Measurements from ENCODE around the gene TPRN. TPM values are rescaled to one million over a fixed set of nuclear protein-coding genes. Genes with fewer than 3 reads are reported as not detected.

TPRN gene
- total RNA-seq, 1 donor from 2014 or later = 3.4 TPM

DNA sequence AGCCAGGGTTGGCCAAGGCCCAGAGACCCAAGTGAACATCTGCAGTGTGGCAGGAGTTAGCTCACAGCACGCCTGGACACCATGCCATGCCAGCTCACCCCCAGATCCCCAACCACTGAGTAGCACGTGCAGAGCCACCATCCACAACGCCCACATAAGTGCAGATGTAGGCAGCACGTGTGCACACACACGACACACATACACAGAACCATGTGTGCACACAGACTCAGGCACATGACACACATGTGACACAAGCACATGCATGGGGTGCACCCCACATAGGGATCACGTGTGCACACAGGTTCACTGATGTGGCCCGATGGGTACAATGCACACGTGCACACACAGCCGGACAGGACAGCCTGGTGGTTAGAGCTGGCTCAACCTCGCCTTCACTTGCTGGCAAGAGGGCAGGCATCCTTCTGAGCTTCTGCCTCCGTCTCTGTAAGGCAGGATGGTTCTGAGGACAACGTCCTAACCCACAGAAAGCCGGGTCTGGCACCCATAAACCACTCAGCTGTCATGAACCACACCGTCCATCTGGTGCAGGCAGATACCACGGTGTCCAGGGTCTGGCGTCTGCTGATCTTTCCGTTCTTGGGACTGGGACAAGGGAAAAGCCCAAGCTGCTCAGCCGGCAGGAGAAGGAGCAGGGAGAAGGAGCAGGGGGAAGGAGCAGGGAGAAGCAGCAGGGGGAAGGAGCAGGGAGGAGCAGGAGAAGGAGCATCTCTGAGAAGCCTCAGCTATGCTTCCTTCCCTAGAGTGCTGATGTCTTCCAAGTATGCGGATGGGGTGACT lies 42.7 kb downstream of the TPRN start:
- Histone ChIP-seq H3K4me3 (no peak overlapping the region), H3F3A (ENCODE audit: low read depth) (peaks cover 10% of the 10 kb centered on the region), H3K9me3 (ENCODE audit: low read depth) (no peaks in the 10 kb centered on the region), H2AFZ (replicated peaks) (no peak overlapping the region), H4K20me1 (ENCODE audit: low read depth) (peaks cover 18% of the 10 kb centered on the region), H3K4me2 (no peak overlapping the region), H3K27ac (no peak overlapping the region), H3K4me1 (peaks cover 8% of the 10 kb centered on the region), H3K36me3 (no peaks in the 10 kb centered on the region), H3K9ac (no peak overlapping the region), H3K79me2 (ENCODE audit: low read depth) (no peaks in the 10 kb centered on the region), H3K27me3 (peaks cover 88% of the 10 kb centered on the region)
- Mint-ChIP-seq H3K4me3 (no peak overlapping the region), H3K27me3 (ENCODE audit: insufficient read depth, low read depth) (peaks cover 62% of the 10 kb centered on the region), H3K4me1 (peaks cover 2% of the 10 kb centered on the region), H3K9me3 (no peaks in the 10 kb centered on the region), H3K27ac (no peak overlapping the region), H3K36me3 (peaks cover 1% of the 10 kb centered on the region)
- TF ChIP-seq, protein P1, sequence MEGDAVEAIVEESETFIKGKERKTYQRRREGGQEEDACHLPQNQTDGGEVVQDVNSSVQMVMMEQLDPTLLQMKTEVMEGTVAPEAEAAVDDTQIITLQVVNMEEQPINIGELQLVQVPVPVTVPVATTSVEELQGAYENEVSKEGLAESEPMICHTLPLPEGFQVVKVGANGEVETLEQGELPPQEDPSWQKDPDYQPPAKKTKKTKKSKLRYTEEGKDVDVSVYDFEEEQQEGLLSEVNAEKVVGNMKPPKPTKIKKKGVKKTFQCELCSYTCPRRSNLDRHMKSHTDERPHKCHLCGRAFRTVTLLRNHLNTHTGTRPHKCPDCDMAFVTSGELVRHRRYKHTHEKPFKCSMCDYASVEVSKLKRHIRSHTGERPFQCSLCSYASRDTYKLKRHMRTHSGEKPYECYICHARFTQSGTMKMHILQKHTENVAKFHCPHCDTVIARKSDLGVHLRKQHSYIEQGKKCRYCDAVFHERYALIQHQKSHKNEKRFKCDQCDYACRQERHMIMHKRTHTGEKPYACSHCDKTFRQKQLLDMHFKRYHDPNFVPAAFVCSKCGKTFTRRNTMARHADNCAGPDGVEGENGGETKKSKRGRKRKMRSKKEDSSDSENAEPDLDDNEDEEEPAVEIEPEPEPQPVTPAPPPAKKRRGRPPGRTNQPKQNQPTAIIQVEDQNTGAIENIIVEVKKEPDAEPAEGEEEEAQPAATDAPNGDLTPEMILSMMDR (IDR thresholded peaks at IDR 0.05) = no peak
- TF ChIP-seq EZH2 (IDR thresholded peaks at IDR 0.05) = peak; percentile 1
- DNase-seq (ENCODE audit: low spot score) = no peak

DNA sequence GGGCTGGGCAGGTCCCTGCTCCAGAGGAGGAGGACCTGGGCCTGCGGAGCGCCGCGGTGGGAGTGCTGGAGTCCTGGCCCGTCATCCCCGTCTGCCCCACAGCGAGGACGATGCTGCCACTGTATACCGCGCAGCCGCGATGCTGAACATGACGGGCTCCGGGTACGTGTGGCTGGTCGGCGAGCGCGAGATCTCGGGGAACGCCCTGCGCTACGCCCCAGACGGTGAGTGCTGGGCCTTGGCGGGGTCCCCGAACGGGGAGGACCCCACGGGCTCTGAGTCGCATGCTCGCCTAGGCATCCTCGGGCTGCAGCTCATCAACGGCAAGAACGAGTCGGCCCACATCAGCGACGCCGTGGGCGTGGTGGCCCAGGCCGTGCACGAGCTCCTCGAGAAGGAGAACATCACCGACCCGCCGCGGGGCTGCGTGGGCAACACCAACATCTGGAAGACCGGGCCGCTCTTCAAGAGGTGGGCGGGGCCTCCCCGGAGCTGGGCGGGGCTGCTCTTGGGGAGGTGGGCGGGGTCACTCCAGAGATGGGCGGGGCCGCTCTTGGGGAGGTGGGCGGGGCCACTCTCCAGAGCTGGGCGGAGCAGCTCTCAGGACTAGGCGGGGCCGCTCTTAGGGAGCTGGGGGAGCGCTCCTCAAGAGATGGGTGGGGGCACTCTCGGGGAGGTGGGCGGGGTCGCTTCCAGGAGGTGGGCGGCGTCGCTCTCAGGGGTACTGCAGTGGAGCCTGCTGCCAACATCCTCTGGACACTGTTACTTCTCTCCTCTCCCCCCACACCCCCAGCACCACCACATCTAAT lies 43.8 kb downstream of the TPRN start:
- Histone ChIP-seq H3K9me3 (ENCODE audit: low read depth) (no peaks in the 10 kb centered on the region), H3K4me3 (no peak overlapping the region), H3K27ac (no peak overlapping the region), H3K36me3 (no peaks in the 10 kb centered on the region), H4K20me1 (ENCODE audit: low read depth) (peaks cover 13% of the 10 kb centered on the region), H3K27me3 (peaks cover 84% of the 10 kb centered on the region), H3K79me2 (ENCODE audit: low read depth) (no peaks in the 10 kb centered on the region), H2AFZ (replicated peaks) (no peak overlapping the region), H3K4me1 (no peaks in the 10 kb centered on the region), H3K9ac (no peak overlapping the region), H3K4me2 (no peak overlapping the region), H3F3A (ENCODE audit: low read depth) (peaks cover 17% of the 10 kb centered on the region)
- Mint-ChIP-seq H3K4me1 (peaks cover 2% of the 10 kb centered on the region), H3K36me3 (peaks cover 1% of the 10 kb centered on the region), H3K4me3 (no peak overlapping the region), H3K27me3 (ENCODE audit: insufficient read depth, low read depth) (peaks cover 59% of the 10 kb centered on the region), H3K9me3 (no peaks in the 10 kb centered on the region), H3K27ac (no peak overlapping the region)
- peak; percentile 61 for DNase-seq (ENCODE audit: low spot score)
- TF ChIP-seq EZH2phosphoT487 (IDR thresholded peaks at IDR 0.05) (peak; percentile 36), EZH2 (IDR thresholded peaks at IDR 0.05) (peak; percentile 63)
- TF ChIP-seq, protein P1 (IDR thresholded peaks at IDR 0.05) = no peak

DNA sequence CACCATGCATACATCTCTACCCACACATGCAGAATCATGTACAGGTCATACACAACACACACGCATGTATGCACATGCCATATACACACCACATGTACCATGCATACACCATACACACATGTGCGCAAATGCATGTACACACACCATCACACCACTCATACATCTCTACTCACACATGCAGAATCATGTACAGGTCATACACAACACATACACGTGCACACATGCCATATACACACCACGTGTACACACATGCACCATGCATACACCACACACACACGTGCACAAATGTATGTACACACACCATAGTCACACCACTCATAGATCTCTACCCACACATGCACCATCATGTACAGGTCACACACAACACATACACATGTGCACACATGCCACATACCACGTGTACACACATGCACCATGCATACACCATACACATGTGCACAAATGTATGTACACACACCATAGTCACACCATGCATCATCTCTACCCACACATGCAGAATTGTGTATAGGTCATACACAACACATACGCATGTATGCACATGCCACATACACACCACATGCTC lies 47.6 kb downstream of the TPRN start:
- H3K36me3 ChIP-seq = no peaks in the 10 kb centered on the region

More for the DNA sequence above, 47.6 kb downstream of the TPRN start:
- peaks cover 81% of the 10 kb centered on the region for H3K27me3 ChIP-seq
- H3K4me1 ChIP-seq = no peaks in the 10 kb centered on the region
- H3F3A ChIP-seq (ENCODE audit: low read depth) = peaks cover 23% of the 10 kb centered on the region
- Mint-ChIP-seq H3K4me1 (no peaks in the 10 kb centered on the region), H3K27ac (no peak overlapping the region), H3K4me3 (no peak overlapping the region), H3K9me3 (peaks cover 3% of the 10 kb centered on the region), H3K27me3 (ENCODE audit: insufficient read depth, low read depth) (peaks cover 32% of the 10 kb centered on the region), H3K36me3 (no peaks in the 10 kb centered on the region)
- TF ChIP-seq EZH2phosphoT487 (IDR thresholded peaks at IDR 0.05) (no peak), EZH2 (IDR thresholded peaks at IDR 0.05) (no peak)
- TF ChIP-seq, protein P1 (IDR thresholded peaks at IDR 0.05) = no peak
- no peak overlapping the region for H3K9ac ChIP-seq
- no peak overlapping the region for H3K27ac ChIP-seq
- DNase-seq (ENCODE audit: low spot score) = no peak
- no peak overlapping the region for H3K4me3 ChIP-seq
- H2AFZ ChIP-seq (replicated peaks) = no peak overlapping the region
- H3K9me3 ChIP-seq (ENCODE audit: low read depth) = no peaks in the 10 kb centered on the region
- H3K79me2 ChIP-seq (ENCODE audit: low read depth) = no peaks in the 10 kb centered on the region
- H3K4me2 ChIP-seq = no peak overlapping the region
- H4K20me1 ChIP-seq (ENCODE audit: low read depth) = peaks cover 5% of the 10 kb centered on the region

Measured in neural progenitor cell (in vitro differentiated cells).